Natural killer cell (primary cell): Measurements from ENCODE around the gene MIER1. TPM values are rescaled to one million over a fixed set of nuclear protein-coding genes. Genes with fewer than 3 reads are reported as not detected.

ENCODE experiments used
- ATAC-seq, 3 donors: fragments of 150-1000 bp in 2 of 3; fragments of 200-7000 bp in 1 of 3; cut with Tn5 transposase; 1 replicate in 1 of 3; 2 replicates in 2 of 3; pipeline ENCODE4 v1.10.0; 2021; ENCODE audit warnings: mild to moderate bottlenecking in 2 of 3, moderate library complexity in 2 of 3
- DNase-seq, 2 donors: peaks; one replicate each; pipeline versions ENCODE4 v3.0.0 to v3.0.0-alpha.2; 2013 to 2021; ENCODE audit warnings: mixed read lengths in 1 of 2
- H3K27ac ChIP-seq: one replicate; pipeline ENCODE4 v1.5.1; 2013; ENCODE audit warnings: mild to moderate bottlenecking, low read length
- H3K27me3 ChIP-seq: one replicate; pipeline ENCODE4 v1.6.1; 2013; ENCODE audit warnings: low read length; ENCODE audit not compliant: control insufficient read depth, insufficient read depth
- H3K36me3 ChIP-seq: one replicate; pipeline ENCODE4 v1.6.1; 2013; ENCODE audit warnings: low read length; ENCODE audit not compliant: control insufficient read depth, insufficient read depth
- H3K4me1 ChIP-seq: one replicate; pipeline ENCODE4 v1.6.1; 2013; ENCODE audit warnings: low read length; ENCODE audit not compliant: control insufficient read depth, insufficient read depth
- H3K4me3 ChIP-seq: one replicate; pipeline ENCODE4 v1.5.1; 2013; ENCODE audit warnings: low read length
- H3K9me3 ChIP-seq: one replicate; pipeline ENCODE4 v1.6.1; 2013; ENCODE audit warnings: low read length; ENCODE audit not compliant: control insufficient read depth, insufficient read depth
- H3K27ac Mint-ChIP-seq, 2 donors: one replicate each; pipeline ENCODE4 v1.8.0; 2022; ENCODE audit warnings: mild to moderate bottlenecking in 2 of 2, mixed read lengths in 2 of 2, moderate library complexity in 1 of 2
- H3K27me3 Mint-ChIP-seq, 2 donors: one replicate each; pipeline ENCODE4 v1.8.0; 2022; ENCODE audit warnings: low read depth in 2 of 2, mixed read lengths in 2 of 2
- H3K36me3 Mint-ChIP-seq: one replicate; pipeline ENCODE4 v1.8.0; 2022; ENCODE audit warnings: mixed read lengths
- H3K4me1 Mint-ChIP-seq, 2 donors: one replicate each; pipeline ENCODE4 v1.8.0; 2022; ENCODE audit warnings: mixed read lengths in 2 of 2
- H3K4me3 Mint-ChIP-seq: one replicate; pipeline ENCODE4 v1.8.0; 2022; ENCODE audit warnings: mild to moderate bottlenecking, moderate library complexity, mixed read lengths
- H3K9me3 Mint-ChIP-seq, 2 donors: one replicate each; pipeline ENCODE4 v1.8.0; 2022; ENCODE audit warnings: mixed read lengths in 2 of 2
- WGBS: methylation state at CpG from one replicate; pipeline ENCODE4 v1.1.7; 2013; ENCODE audit warnings: missing lambda C conversion rate; ENCODE audit not compliant: insufficient coverage; 5-methylcytosine and 5-hydroxymethylcytosine counted together
- intact Hi-C: fragments of 100-400 bp; cut with micrococcal nuclease; formaldehyde crosslinking; loops from one replicate; pipeline ENCODE4 v1.14.2; 2022
- total RNA-seq, 4 donors: library from RNA; stranded (reverse); fragments of 120-200 nt in 1 of 4; gene quantifications; one replicate each; pipeline versions ENCODE4 v1.2.3 to v1.2.4, GENCODE V29; 2013 to 2022
- TF ChIP-seq, protein P1 (sequence below): fragments of 200-600 bp; IDR thresholded peaks from one replicate; pipeline ENCODE4 v1.8.0; 2022; ENCODE audit warnings: antibody characterized with exemption

Gene MIER1
- total RNA-seq, 3 donors from 2014 or later (not counting 1 experiment from before 2014, with no cell fraction given): 87.9 to 94.3 (median 93.2) TPM

DNA sequence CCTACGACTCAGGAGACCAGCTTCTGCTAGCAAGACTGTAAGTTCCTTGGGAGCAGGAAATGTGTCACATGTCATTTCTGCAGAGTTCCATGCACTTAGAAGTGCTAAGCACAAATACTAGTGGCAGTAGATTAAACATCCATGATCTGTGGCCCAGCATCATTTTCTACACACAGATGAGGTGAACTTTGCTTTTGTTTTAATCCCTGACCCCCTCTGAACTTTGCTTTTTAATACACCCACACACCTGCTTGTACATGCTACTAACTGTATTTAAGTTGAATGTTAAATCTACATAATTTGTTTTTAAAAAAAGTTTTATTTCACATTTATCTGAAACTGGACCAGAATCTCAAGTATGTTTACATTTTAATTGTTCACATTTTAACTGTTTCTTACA, 104.7 kb downstream of the MIER1 start:
- no peak overlapping the region for H3K4me3 Mint-ChIP-seq
- H3K36me3 ChIP-seq: peaks cover 17% of the 10 kb centered on the region
- H3K4me1 ChIP-seq: no peaks in the 10 kb centered on the region
- H3K27me3 ChIP-seq: no peaks in the 10 kb centered on the region
- no peak overlapping the region for H3K27ac Mint-ChIP-seq
- WGBS: 95% methylated on average over 1 of the region's 1 CpG
- H3K27ac ChIP-seq: no peak overlapping the region
- H3K4me1 Mint-ChIP-seq: peaks cover 0 to 4% of the 10 kb centered on the region in 2 donors
- ATAC-seq (no peak), DNase-seq (no peak)
- no peaks in the 10 kb centered on the region for H3K27me3 Mint-ChIP-seq
- peaks cover 12% of the 10 kb centered on the region for H3K36me3 Mint-ChIP-seq
- intact Hi-C loops: no loop called here
- no peaks in the 10 kb centered on the region for H3K9me3 ChIP-seq
- H3K9me3 Mint-ChIP-seq: no peaks in the 10 kb centered on the region
- TF ChIP-seq, protein P1, sequence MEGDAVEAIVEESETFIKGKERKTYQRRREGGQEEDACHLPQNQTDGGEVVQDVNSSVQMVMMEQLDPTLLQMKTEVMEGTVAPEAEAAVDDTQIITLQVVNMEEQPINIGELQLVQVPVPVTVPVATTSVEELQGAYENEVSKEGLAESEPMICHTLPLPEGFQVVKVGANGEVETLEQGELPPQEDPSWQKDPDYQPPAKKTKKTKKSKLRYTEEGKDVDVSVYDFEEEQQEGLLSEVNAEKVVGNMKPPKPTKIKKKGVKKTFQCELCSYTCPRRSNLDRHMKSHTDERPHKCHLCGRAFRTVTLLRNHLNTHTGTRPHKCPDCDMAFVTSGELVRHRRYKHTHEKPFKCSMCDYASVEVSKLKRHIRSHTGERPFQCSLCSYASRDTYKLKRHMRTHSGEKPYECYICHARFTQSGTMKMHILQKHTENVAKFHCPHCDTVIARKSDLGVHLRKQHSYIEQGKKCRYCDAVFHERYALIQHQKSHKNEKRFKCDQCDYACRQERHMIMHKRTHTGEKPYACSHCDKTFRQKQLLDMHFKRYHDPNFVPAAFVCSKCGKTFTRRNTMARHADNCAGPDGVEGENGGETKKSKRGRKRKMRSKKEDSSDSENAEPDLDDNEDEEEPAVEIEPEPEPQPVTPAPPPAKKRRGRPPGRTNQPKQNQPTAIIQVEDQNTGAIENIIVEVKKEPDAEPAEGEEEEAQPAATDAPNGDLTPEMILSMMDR: no peak
- H3K4me3 ChIP-seq: no peak overlapping the region

DNA sequence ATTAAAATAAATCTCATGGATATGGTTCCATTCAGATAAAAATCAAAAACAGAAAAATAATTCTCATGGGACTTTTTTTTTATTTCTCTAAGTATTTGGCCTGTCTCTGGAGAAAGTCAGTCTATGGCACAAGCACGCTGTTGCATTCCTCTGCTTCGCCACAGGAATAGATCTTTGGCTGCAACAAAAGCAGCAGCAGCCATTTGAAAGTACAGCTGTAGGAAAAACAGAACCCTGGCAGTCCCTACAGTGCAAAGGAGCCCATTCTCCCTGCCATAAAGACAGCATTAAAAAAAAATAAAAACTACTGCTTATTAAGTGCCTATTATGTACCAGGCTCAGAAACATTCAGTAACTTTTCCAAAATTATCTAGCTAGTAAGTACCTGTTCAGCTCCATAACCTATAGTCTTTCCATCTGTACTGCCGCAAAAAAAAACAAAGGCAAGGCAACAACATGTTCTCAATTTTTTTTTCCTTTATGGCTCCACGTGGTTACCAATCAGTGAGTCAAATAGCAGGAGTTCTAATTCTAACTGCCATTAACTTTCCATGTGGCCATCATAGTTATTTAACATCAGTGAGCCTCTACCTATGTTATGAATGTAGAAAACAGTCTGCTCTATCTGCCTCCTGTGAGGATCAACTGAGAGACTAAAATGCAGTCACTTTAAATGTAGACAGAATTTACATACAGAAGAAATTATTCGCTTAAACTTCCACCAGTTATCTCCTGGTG, 106.5 kb downstream of the MIER1 start:
- H3K27me3 Mint-ChIP-seq: no peaks in the 10 kb centered on the region
- no peak for DNase-seq

DNA sequence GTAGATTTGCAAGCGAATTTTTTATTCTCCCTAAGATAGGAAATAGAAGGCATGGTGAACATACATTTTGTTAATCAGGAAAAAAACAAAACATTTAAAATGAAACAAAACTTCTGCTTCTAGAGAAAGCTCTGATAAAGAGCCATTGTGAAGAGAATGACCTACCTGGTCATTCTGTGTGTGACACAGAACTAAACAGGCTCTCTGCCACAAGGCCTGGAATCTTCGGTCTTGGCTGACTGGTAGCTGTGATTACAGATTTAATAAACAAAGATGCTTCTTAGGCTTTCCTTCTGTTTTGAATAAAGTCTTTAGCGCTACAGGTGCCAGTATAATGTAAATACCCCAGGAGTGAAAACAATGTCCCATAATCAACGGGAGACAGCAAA, 107.1 kb downstream of the MIER1 start:
- H3K4me3 ChIP-seq: no peak overlapping the region
- Mint-ChIP-seq H3K9me3 (peaks cover 0 to 2% of the 10 kb centered on the region in 2 donors), H3K4me3 (no peak overlapping the region), H3K4me1 (no peaks in the 10 kb centered on the region), H3K27me3 (no peaks in the 10 kb centered on the region), H3K27ac (no peak overlapping the region), H3K36me3 (peaks cover 20% of the 10 kb centered on the region)
- 100% methylated on average over 2 of the region's 4 CpGs for WGBS
- peaks cover 19% of the 10 kb centered on the region for H3K36me3 ChIP-seq
- no peaks in the 10 kb centered on the region for H3K27me3 ChIP-seq
- DNase-seq (no peak), ATAC-seq (no peak)
- no peak overlapping the region for H3K27ac ChIP-seq
- TF ChIP-seq, protein P1: no peak
- no peaks in the 10 kb centered on the region for H3K4me1 ChIP-seq
- intact Hi-C loops: no loop called here
- H3K9me3 ChIP-seq: no peaks in the 10 kb centered on the region

More for the DNA sequence above, 106.5 kb downstream of the MIER1 start:
- TF ChIP-seq, protein P1: no peak
- Histone ChIP-seq H3K27ac (no peak overlapping the region), H3K9me3 (no peaks in the 10 kb centered on the region), H3K27me3 (no peaks in the 10 kb centered on the region), H3K4me3 (no peak overlapping the region), H3K36me3 (peaks cover 16% of the 10 kb centered on the region), H3K4me1 (no peaks in the 10 kb centered on the region)
- no peak for ATAC-seq
- no peak overlapping the region for H3K4me3 Mint-ChIP-seq
- 90% methylated on average over 4 of the region's 5 CpGs for WGBS
- intact Hi-C loops: no loop called here
- H3K27ac Mint-ChIP-seq: no peak overlapping the region
- no peaks in the 10 kb centered on the region for H3K9me3 Mint-ChIP-seq
- H3K4me1 Mint-ChIP-seq: no peaks in the 10 kb centered on the region
- peaks cover 14% of the 10 kb centered on the region for H3K36me3 Mint-ChIP-seq

Other genes starting within 250 kb of the MIER1 start
- under 1 TPM in 1 of 3 donors, not detected in 2; 0.35 TPM for gene DYNLT5, start 172.5 kb upstream of the MIER1 start, total RNA-seq
- gene INSL5, start 123.7 kb upstream of the MIER1 start, total RNA-seq: not detected
- 1 to 10 TPM; 1.4 to 4.3 (median 2.2) TPM for gene DNAI4, start 134 bp upstream of the MIER1 start, total RNA-seq
- gene SLC35D1, start 129.2 kb downstream of the MIER1 start, total RNA-seq: 10 to 100 TPM; 12.9 to 17.0 (median 16.1) TPM
- not detected for gene C1orf141, start 210.0 kb downstream of the MIER1 start, total RNA-seq
- under 1 TPM; 0.31 to 0.55 (median 0.34) TPM for gene IL23R, start 241.5 kb downstream of the MIER1 start, total RNA-seq